ENCODE measurements around the gene GRN.
"Not testable (repeated sequence)": the region's sequence is repeated elsewhere in the genome, so short reads cannot be mapped to it uniquely, and the experiment has no call there.

GRN gene

GRCh38 chr17:44385287-44386181, 40.4 kb downstream of the GRN start:
- TF ChIP-seq CTCF (IDR thresholded peaks at IDR 0.05; ENCODE audit: low read length, missing control alignments) = peak; percentile 20
- H3K4me3 ChIP-seq (replicated peaks; ENCODE audit: low read depth, low read length) = peak overlapping the region; percentile 59
- peak; percentile 72 for DNase-seq (ENCODE audit: low read depth)

DNA sequence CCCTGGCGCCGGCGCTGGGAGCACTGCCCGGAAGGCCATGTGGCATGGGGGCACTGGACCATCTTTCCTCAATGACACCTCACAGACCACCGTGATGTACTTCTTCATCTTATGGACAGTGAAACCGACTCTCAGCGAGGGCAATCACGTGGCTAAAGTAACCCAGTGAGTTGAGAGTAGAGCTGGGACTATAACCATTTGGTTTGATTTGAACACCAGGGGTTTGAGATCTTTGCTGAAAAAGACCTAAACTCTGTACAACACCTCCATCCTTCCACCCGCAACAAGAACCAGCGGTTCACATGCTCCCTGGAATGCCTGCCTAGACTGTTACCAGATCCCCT, 41.1 kb downstream of the GRN start:
- no peak for DNase-seq (ENCODE audit: low read depth)
- TF ChIP-seq CTCF (IDR thresholded peaks at IDR 0.05; ENCODE audit: low read length, missing control alignments) = no peak
- H3K4me3 ChIP-seq (replicated peaks; ENCODE audit: low read depth, low read length) = peak overlapping the region; percentile 59

GRCh38 chr17:44387804-44388203, 42.7 kb downstream of the GRN start:
- DNase-seq (ENCODE audit: low read depth) = no peak
- no peak for TF ChIP-seq CTCF (IDR thresholded peaks at IDR 0.05; ENCODE audit: low read length, missing control alignments)
- H3K4me3 ChIP-seq (replicated peaks; ENCODE audit: low read depth, low read length) = no peak overlapping the region

GRCh38 chr17:44389281-44389680, 44.2 kb downstream of the GRN start, which contains the start of gene ITGA2B:
TSS of gene ITGA2B (minus strand) at chr17:44389649. CDS start at chr17:44389473, 176 bp downstream.
- no peak for TF ChIP-seq CTCF (IDR thresholded peaks at IDR 0.05; ENCODE audit: low read length, missing control alignments)
- no peak within 1 kb of the TSS for H3K4me3 ChIP-seq (replicated peaks; ENCODE audit: low read depth, low read length)
- no peak for DNase-seq (ENCODE audit: low read depth)

DNA sequence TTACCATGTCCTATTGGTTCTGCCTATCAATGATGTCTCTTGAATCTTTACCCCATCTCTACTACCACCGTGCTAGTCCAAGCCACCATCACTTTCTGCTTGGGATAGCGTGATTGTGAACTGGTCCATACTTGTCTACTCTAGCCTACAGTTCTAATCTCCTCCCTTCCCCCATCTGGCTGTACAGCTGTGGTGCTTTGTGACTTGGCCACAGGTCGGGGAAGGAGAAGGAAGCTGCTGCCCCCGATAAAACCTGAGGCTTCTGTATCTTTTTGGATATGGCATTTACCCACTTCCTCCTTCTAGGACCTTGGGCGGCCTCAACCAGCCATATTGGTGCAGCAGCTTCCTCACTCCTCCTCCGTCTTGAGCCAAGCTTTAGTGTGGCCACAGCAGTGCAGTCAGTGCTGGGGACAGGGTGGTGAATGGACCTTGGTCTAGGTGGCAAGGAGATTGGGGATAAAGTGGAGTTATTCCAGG, 44.7 kb downstream of the GRN start:
- no peak for TF ChIP-seq CTCF (IDR thresholded peaks at IDR 0.05; ENCODE audit: low read length, missing control alignments)
- no peak overlapping the region for H3K4me3 ChIP-seq (replicated peaks; ENCODE audit: low read depth, low read length)
- DNase-seq (ENCODE audit: low read depth) = no peak

GRCh38 chr17:44390250-44390870, 45.3 kb downstream of the GRN start:
- no peak for TF ChIP-seq CTCF (IDR thresholded peaks at IDR 0.05; ENCODE audit: low read length, missing control alignments)
- DNase-seq (ENCODE audit: low read depth) = no peak
- H3K4me3 ChIP-seq (replicated peaks; ENCODE audit: low read depth, low read length) = no peak overlapping the region

GRCh38 chr17:44394112-44394511, 49.0 kb downstream of the GRN start:
- H3K4me3 ChIP-seq (replicated peaks; ENCODE audit: low read depth, low read length); DNase-seq (ENCODE audit: low read depth): not testable (repeated sequence)
